Measurements from ENCODE around the gene ACIN1.

Gene ACIN1

DNA sequence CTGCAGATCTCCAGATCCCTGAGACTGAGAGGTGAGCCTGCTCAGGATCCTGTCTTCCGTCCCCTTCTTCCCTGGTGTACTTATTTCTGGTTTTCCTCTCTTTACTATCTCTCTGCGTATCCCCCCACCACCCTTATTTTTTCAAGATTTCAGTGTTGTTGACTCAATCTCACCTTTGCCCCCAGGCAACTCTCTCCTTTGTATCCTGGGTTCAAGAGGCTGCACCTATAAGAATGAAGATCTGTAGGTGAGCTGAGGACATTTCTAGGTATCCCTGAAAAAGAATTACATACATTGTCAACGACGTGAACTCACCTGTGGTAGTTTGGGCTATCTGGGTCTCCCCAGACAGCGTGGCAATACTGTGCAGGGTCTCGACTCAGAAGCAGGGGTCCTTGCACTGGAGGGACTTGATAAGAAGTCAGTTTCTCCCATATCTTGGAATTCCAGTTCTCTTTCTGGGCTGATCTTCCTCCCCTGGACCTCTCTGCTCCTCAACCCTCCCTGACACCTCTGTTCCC lies 9.2 kb upstream of the ACIN1 start:
- DNase-seq = no peak

DNA sequence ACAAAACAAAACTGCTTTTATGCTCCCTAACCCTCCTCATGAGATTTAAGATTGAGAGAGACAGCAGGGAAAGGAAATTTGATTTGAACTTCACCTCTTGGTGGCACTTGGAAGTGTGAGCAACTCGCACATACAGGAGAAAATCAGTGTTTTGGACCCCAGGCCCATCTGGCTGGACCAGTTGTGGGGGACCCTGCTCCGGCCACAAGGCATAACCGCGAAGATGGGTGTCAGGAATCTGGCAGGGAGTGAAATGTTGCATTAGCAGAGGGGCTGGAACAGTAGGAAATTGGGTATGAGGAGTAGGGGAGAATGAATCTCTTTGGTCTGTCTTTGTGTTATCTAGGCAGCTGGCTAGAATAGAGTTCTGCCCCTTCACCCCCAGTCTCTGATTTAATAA lies 8.6 kb upstream of the ACIN1 start:
- DNase-seq = no peak

DNA sequence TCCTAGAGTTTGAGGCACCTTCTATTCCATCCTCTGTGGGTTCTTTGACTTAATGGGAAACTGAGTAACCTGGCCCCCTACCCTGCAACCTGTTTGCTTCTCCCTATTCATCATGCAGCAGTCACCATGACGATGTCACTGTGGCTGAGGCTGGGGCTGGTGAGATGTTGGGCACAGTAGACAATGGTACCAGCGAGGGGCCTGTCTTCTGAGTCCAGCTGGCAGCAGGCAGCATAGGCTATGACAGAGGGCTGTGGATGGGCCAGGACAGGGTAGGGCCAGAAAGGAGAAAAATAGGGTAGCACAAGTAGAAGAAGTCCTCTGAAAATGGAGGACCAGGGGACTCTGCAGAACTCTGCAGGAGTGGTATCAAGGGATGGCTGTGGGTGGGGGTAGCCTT lies 7.9 kb upstream of the ACIN1 start:
- no peak for DNase-seq

DNA sequence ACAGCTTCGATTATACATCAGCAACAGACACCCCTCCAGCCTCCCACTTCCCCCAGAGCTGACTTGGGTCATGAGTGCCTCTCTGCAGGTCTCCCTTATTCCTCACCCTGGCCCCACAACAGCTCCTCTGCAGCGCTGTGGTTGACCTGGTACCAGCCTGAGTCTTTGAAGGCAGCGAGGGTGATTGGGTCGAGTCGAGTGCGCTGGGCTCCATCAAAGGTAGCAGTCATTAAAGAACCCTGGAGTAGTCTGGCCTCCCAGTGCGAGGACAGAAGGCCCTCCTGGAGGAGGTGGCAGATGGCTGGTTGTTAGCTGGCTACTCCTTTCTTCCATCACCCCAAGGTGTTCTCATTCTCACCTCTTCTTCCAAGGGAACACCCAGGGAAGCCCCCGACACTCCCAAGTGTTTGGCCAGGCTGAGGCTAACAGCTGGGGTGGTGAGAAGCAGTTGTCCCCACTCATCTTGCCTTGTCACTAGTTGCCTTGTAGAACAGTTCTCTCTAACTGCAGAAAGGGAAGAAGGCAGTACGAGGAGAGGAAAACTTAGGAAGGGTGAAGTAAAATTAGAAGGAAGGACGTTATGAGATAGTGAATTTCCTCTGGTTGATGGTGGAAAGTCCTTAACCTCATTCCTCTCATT lies 7.2 kb upstream of the ACIN1 start:
- no peak for DNase-seq

DNA sequence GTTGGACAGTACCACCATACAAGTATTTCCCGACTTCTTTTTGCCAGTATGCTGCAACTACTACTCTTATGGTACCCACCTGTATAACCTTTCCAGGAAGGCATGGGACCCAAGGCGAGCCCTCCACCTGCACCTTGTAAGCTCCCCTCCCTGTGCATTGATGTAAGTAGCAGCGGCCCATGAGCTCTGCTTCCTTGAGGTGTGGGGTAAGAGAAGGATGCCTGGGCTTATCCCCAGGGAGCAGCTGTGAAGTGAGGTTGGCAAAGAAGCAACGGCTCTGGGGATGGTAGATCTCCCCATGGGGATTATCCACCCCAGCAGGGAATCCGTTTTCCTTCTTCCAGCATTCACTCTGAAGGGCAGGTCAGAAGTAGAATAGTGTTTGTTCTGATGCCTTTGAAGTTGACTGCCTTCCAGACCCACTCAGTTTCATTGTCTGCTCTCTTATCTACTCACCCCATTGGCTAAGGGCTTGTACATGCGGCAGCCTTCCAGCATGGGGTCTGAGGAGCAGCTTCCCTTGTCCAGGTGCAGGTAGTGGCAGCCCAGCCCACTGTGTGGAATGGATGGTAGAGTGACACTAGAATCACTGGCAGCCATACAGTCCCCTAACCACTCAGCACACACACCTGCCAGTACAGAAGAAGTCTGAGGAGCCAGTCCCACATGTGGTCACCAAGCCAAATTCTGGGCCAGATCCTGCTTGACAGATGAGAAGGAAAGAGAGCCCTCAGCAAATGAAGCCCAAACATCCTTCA lies 6.5 kb upstream of the ACIN1 start:
- DNase-seq = no peak

DNA sequence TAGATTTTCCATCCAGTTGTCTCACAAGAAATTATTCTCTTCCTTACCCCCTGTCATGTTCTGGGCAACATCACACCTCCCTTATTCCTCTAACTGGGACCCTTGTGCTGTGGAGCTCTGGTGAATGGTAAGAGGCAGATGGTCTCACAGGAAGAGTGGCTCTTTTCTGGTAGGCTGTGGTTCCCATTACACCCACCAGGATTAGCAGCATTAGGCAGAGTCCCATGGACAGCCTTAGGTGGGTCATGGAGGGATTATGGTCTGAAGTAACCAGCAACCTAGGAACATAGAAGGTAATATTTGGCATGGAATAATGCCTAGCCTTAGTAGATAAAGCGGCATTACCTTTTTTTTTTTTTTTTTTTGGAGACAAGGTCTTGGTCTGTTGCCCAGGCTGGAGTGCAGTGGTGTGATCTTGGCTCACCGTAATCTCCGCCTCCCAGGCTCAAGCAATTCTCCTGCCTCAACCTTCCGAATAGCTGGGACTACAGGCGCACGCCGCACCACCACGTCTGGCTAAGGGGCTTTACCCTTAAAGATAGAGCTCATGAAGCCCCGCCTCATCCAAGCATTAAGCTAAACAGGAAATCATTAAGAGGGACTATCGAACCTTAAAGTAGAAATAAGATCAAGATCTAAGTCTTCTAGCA lies 4.4 kb upstream of the ACIN1 start:
- DNase-seq = no peak

DNA sequence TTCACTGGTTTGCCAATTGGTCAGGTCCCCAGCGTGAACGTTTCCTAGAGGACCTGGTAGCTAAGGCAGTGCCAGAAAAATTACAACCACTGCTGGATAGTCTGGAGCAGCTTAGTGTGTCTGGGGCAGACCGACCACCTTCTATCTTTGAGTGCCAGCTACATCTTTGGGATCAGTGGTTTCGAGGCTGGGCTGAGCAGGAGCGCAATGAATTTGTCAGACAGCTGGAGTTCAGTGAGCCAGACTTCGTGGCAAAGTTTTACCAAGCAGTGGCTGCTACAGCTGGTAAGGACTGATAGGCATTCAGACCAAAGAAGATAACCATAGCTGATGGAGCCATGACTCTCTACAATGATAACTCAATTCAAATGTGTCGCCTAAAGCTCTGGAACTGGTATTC lies 2.9 kb upstream of the ACIN1 start:
- no peak for DNase-seq

DNA sequence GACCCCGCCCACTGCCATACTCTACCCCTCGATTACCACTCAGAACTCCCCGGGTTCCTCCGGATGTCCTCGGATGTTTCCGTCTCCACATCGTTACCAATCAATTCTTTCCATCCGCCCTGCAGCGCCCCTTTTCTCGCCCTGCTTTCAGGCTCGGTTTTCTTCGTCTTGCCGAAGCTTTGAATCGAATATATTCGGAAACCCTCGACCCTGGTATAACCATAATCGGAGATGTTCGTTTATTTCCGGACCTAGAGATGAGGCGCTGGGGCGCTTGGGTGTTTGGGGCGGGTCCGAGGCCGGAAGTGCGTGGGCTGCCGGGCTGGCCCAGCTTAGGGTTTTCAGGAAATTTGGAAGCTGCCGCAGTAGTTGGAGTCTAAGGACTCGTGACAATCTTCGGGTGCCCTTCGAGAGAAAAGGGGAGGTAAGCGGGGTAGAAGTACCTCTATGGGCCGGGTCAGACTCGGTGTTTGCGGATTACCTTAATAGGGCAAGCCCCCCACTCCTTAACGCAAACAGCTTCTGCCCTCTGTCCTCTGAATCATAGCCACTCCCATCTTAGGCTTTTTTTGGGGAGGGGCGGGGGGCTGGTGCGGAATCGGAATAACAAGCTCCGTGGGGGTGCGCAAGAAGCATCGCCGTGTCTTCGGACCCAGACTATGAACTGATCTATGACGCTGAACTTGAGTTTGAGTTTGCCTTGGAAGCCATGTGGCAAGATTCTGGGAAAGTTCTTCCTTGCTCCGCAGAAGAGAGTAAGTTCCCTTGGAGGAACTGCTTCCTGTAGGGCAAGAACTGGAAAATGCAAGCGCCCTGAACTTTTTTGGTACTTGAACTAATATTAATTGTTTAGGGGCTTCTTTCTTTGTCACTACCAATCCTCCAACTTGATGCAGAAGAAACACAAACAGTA lies 516 bp upstream of the ACIN1 start, which contains the start of gene C14orf119:
C14orf119 (plus strand) TSS at position 310 of the 913 bp plus-strand sequence. CDS start 2,154 bp downstream, outside the sequence.
- no peak for DNase-seq

DNA sequence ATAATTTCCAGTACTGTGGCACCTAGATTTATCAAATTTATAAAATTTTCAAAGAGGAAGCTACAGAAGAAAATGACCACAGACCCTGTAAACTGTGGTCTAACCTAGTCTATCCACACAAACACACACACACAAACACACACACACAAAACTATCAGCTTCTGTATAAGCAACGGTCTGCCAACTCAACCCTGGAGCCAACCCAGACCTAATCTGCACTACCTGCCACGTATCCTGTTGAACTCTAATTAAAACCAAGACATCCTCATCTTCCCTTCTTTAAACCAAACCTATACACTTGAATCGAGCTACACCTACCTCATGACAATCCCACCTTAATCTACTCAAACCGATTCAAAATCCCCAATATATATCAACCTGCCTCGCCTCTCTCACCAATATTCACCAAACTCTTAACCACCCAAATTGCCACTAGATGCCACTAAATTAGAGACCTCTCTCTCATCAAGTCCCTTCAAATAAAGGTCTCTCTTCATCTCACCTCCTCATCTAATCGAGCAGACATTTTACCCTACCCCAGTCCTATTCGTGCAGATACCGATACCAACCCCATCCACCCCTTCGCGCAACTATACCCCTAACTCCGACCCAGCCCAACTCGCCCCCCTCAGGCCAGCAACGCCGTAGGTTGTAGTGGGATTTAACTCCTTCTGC lies 808 bp downstream of the ACIN1 start:
- no peak for DNase-seq

DNA sequence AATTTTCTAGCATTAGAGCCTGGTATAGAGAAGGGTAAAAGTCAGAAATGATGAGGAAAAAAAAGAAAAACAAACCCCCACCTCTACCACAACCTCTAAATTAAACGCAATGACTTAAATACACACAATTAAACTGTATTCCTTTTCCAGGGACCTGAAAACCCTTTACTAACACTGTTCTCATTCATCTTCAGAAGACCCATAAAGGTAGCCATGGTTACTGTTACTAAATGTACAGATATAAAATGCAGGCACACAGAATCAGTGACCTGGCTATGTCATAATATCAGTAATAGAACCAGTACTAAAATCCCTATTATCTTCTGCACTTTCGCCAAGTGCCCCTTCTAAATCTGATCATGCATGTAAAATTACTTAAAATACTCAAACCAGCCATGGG lies 1.4 kb downstream of the ACIN1 start:
- no peak for DNase-seq

DNA sequence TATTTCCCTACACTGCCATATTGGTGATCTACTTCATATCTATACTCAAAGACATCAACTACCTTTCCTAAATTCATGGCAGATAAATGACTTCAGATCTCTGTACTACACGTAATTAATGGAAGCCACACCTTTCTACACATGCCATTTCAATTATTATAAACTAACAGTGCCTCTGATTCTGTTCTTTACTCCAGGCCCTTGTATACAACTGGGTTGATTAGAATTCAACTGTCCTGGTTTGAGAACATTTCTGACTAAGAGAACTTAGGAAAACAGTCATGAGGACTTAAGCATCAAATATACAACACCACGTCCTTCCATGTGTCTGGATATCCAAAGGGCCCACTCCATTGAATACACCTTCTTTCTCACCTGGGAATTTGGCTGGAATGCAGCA lies 1.8 kb downstream of the ACIN1 start:
- no peak for DNase-seq

DNA sequence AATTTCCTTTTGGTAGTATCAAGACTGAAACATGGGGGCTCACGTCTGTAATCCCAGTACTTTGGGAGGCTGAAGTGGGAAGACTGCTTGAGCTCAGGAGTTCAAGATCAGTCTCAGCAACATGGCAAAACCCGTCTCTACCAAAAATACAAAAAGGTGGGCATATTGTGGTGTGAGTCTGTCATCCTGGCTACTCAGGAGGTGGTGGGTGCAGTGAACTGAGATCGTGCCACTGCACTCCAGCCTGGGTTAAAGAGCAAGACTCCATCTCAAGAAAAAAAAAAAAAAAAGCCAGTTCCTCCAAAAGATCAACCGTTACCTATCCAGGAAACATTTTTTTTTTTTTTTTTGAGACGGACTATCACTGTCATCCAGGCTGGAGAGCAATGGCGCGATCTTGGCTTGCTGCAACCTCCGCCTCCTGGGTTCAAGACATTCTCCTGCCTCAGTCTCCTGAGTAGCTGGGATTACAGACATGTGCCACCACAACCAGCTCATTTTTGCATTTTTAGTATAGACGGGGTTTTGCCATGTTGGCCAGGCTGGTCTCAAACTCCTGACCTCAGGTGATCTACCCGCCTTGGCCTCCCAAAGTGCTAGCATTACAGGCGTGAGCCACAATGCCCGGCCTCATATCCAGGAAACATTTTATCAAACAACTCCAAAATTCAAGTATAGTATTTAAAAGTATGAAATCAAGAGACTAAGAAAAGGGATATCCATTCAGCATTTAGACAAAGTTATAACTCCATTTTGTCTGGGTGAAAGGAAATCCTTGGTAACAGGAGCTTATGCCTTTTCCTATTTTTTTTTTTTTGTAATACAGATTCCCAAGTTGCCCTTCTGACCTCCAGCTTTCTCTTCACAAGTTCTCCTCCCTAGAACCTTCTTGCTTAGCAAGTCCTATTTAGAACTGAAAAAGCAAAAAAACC lies 3.4 kb downstream of the ACIN1 start:
- no peak for DNase-seq

DNA sequence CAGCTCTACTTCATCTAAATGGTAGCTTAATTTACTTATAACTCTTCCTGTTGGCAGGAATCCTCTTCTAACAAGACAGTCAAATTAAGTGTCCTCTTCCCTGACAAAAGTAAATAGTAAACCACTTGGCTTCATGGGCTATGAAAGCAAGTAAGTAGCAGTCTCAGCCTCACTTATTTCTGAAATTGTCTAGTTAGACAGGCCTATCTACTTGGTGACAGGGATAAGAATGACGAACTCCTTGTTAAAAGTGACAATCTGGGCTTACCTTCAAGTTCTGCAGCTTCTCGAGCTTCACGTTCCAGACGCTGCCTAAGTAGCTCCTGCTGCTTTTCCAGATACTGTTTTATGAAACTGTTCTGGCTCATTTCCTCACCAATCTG lies 4.7 kb downstream of the ACIN1 start:
- no peak for DNase-seq

DNA sequence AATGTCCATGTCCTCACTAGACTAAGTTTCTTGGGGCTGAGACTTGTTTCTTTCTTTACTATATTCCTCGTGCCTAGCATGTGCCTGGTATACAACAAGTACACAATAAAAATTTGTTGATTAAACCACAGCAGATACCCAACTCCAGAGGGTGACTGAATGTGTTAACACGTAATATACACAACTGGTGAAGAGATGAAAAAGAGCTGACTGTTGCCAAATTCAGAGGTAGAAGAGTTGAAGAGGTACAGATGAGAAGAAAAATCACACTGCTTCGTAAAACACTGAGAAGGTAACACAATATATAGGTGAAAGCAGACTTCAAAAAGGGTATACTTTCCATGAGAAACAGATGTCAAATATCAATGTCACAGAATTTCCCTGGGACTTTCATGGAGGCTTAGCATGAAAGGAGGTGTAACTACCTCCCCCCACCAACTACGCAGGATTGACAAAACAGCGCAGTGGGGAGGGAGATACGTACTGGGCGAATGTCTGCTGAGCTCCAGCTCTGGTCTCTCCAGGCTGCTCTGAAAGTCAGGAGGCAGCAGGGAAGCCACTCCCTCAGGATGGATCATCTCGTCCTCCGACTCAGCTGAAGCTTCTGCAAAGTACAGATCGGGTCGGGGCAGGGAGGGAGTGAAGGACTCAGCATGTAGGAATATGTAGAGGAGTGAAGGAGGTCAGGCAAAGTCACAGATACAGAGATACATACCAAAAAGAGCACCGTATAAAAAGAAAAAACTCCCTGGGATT lies 5.3 kb downstream of the ACIN1 start:
- no peak for DNase-seq

DNA sequence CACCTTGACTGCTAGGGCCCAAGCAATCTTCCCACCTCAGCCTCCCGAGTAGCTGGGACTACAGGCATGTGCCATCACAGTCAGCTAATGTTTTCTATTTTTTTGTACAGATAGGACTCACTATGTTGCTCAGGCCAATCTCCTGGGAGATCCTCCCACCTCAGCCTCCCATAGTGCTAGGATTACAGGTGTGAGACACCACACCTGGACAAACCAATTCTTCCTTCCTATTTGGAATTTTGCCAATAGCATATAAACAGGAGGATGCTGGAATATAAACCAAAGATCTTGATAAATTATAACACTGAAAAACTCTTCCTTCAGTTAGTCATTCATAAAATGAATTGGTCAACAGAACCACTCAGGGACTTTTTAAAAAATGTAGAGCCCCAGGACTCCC lies 8.4 kb downstream of the ACIN1 start:
- no peak for DNase-seq

DNA sequence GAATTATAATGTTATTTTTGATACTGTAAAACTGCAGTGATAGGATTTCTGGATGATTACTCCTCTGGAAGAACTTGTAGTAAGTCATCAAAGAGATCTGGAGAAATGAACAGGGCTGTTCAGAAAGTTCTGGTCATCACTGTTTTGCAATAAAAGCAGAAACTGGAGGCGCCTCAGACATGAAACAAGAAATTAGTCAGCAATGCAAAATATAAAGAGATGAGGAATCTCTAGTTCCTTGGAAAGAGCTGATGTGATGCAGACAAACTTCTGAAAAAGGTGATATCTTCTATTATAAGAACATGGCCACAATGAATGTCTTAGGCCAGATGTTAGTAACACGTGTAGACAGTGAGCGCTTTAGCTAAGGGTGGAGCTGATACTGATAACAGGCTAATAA lies 9.5 kb downstream of the ACIN1 start:
- DNase-seq = no peak

DNA sequence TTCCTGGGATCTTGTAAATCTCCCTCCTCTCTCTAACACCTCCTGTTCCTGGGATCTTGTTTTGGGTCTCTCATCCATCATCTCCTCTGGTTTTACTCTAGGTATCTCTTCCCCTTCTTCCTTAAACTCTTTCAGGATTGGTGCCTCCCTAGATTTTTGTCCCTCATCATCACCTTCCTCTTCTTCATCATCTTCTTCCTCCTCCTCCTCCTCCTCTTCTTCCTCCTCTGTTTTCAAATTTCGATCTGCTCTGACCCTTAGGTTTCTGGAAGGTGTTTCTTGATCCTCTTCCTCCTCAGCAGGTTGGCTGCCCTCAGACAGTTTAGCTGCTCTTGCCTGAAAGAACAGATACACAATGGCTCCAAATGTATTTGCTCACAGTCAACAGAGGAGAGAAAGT lies 14.5 kb downstream of the ACIN1 start:
- no peak for DNase-seq

DNA sequence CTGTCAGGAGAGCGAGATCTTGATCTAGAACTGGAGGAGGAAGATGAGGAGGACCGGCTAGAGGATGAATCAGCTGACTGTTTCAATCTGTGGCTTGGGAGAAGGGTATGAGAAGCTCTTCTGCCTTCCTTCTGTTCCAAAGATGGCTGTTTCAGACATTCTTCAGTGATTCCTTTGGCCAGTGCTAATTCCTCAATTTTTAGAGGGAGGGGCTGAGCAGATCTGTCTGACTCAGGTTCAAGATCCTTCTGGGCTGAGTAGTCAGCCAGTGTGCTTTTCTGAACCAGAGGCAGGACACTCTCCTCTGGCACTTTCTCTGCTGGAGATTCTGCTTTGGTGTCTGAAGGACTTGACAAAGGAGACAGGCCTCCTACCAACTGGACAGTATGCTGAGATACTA lies 15.2 kb downstream of the ACIN1 start:
- DNase-seq = no peak

DNA sequence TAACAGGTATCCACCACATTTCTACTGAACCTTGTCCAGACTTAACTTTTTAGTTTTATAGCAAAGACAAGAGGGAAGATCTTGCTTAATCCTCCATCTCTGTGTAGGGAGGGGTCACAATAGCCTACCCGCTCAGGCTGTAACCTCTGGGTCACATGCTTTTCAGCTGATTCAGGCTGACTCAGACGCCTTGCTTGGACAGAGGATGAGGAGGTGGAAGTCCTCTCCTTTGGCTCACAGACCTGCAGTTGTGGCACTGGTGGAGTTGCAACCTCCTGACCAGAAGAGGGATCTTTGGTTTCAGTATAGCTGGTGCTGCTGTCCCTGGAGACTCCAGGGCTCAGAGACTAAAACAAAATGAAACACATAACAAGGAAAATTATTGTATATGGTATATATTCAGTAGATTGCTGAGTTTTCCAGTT lies 16.2 kb downstream of the ACIN1 start:
- no peak for DNase-seq

DNA sequence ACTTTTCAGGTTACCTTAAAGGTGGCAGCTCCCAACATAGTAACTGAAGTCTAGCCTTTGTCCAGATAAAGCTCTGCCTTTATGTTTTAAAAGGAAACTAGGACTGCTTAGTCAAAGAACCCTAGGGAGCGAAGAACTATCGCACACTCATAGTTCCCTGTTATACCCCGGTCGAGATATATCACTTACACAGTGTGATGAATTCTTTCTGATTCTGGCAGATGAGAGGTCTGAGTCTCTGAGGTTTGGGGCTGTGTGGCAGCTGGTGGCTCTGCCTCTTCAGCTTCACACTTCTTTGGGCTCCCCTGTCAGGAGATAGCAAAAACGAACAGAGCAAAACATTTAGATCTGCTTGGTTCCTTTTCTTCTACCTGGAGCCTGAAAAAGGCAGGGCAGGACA lies 17.0 kb downstream of the ACIN1 start:
- no peak for DNase-seq

Data from cerebellar nuclear complex (tissue), 1 donor.